HFF-Myc (cell line): Measurements from ENCODE around the gene ARMCX2.

Experiments
- DNase-seq: peaks from one replicate; pipeline ENCODE4 v3.0.0-alpha.2; 2011; ENCODE audit warnings: low read depth; ENCODE audit errors: extremely low read depth
- H3K4me3 ChIP-seq: replicated peaks from 2 replicates; pipeline ENCODE4 v1.5.1; 2011; ENCODE audit warnings: low read depth, mild to moderate bottlenecking, control low read depth, low read length
- TF ChIP-seq, protein P1 (sequence below): IDR thresholded peaks from 2 replicates; pipeline ENCODE4 v1.5.1; 2012; ENCODE audit warnings: mild to moderate bottlenecking, low read depth, low read length, control low read depth; ENCODE audit errors: missing control alignments

ARMCX2 gene

DNA sequence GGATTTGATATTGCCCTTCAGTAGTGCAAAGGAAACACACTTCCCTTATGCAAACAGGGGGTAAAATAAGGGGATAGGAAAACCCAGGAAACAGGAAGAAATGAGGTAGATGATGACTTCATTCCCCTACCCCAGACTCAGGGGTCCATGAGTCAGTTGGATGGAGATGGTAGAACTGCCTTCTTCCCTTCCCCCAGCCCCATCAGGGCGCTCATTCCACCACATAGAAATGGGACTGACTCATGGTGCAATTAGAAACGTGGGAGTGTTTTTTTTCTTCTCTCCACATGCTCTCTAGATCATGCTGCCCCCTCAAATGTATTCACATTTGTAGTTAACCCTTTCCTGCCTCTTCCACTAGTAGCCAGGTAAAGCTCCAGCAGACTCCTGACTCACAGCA is 23.1 kb upstream of the ARMCX2 start:
- TF ChIP-seq, protein P1, sequence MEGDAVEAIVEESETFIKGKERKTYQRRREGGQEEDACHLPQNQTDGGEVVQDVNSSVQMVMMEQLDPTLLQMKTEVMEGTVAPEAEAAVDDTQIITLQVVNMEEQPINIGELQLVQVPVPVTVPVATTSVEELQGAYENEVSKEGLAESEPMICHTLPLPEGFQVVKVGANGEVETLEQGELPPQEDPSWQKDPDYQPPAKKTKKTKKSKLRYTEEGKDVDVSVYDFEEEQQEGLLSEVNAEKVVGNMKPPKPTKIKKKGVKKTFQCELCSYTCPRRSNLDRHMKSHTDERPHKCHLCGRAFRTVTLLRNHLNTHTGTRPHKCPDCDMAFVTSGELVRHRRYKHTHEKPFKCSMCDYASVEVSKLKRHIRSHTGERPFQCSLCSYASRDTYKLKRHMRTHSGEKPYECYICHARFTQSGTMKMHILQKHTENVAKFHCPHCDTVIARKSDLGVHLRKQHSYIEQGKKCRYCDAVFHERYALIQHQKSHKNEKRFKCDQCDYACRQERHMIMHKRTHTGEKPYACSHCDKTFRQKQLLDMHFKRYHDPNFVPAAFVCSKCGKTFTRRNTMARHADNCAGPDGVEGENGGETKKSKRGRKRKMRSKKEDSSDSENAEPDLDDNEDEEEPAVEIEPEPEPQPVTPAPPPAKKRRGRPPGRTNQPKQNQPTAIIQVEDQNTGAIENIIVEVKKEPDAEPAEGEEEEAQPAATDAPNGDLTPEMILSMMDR: no peak
- no peak overlapping the region for H3K4me3 ChIP-seq
- no peak for DNase-seq

DNA sequence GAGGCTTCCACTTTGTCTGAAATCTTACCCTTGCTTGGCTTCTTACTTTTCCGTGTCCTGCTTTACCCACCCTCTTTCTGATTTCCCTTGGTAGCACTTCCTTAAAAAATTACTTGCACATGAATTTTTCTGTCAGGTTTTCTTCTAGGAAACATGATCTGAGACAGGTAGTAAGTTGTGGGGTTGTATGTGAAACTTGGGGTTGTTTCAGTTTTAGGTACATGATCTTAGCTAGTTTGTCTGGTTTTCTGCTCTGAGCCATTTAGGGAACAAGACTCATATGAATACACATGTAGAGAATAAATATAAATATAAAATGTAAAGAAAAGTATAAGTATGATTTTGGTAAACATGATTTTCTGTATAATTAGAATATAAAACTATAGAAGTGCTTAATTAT is 17.4 kb upstream of the ARMCX2 start:
- H3K4me3 ChIP-seq: no peak overlapping the region
- TF ChIP-seq, protein P1: no peak
- DNase-seq: no peak

DNA sequence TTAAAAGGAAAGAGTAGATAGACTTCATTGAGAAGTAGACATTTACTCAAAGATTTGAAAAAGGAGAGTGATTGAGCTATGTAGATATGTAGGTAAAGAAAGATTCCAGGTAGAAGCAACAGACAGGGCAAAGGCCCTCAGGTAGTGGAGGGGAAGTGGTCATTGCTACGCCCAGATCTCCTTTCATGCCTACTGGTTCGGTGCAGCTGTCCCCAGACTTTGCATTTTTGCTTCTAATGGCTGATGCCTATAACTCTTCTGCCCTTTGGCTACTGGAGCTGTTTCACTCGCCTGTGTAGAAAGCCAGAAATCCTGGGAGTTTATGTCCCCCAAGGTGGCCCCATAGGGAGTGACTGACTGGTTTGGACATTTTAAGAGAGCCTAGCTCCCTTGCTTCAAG is 16.9 kb upstream of the ARMCX2 start:
- no peak for DNase-seq
- H3K4me3 ChIP-seq: no peak overlapping the region
- TF ChIP-seq, protein P1: no peak

DNA sequence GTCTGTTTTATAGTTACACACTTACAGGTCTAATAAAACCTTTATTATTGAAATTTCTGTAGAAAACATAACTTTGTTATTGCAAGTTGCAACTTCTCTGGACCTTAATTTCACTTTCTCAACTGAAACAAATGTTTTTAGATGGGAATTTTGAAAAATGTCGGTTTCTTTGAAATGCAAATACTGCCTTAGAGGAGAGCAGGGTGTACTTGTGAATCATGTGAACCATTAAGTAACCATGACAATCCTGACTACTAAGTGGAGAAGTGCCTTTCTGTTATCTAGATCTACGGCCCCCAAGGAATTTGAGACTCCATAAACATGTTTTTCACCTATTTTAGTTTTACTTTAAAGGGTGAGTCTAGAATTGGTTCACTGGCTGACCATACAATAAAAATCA is 8.5 kb upstream of the ARMCX2 start:
- no peak overlapping the region for H3K4me3 ChIP-seq
- no peak for DNase-seq
- TF ChIP-seq, protein P1: no peak

DNA sequence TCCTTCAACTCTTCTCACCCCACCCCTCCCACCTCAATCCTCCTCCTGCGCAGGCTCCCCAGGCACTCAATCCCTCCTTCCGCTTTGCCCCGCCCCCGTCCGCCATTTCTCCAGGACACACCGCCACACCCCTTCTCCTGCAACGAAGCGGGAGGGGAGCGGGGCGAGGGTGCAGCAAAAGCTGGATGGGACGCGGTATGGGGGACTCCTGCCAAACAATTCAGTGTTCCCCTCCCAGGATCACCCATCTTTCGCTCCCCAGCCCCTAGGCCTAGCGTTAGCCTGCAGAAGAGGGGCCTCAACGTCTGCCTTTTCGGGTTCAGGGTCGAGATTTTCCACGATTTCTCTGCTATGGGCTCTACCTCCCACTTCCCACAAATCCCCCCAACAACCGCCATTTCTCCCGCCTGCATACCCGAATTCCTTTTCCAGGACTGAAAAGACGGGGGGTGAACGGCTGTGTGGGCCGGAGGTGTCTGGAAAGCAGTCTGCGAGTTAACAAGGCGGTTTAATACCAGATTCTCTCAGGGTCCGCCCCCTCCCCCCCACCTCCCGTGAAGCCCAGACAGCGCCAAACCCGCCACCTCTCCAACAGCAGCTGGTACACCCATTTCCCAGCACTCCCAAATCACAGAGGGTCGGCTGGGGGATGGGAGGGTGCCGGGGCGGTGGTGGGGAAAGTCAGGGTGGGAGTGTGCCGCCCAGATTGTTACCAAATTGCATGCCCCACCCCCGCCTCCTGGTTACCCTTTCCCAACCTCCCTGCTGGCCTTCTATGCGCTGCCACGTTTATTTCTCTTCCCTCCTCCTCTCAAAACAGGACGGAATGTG is 774 bp downstream of the ARMCX2 start:
- peak overlapping the region; percentile 57 for H3K4me3 ChIP-seq
- no peak for DNase-seq
- TF ChIP-seq, protein P1: no peak

- DNase-seq: no peak
- H3K4me3 ChIP-seq: no peak overlapping the region
- TF ChIP-seq, protein P1: no peak
Observed at GRCh38 chrX:101657495-101657894, 2.2 kb downstream of the ARMCX2 start.
